OCI-LY1 (cell line): ENCODE results near the gene RNPS1.

ENCODE experiments used
- H2AFZ ChIP-seq: fragments of 200-600 bp; sonication (generic), shearing (Covaris generic); 2 replicates; pipeline ENCODE4 v1.6.0; 2014; ENCODE audit warnings: antibody characterized with exemption, mild to moderate bottlenecking, low read length
- H3F3A ChIP-seq: fragments of 200-600 bp; sonication (generic), shearing (Covaris generic); 2 replicates; pipeline ENCODE4 v1.6.0; 2014; ENCODE audit warnings: mild to moderate bottlenecking, antibody characterized with exemption, low read length, moderate library complexity; ENCODE audit not compliant: insufficient read depth
- H3K27ac ChIP-seq: fragments of 200-600 bp; sonication (generic); 2 replicates; pipeline ENCODE4 v1.5.1; 2014; ENCODE audit warnings: low read length, mixed run types, mild to moderate bottlenecking, low read depth; ENCODE audit not compliant: poor library complexity, severe bottlenecking
- H3K27me3 ChIP-seq: fragments of 200-600 bp; sonication (generic); 2 replicates; pipeline ENCODE4 v1.6.0; 2014; ENCODE audit warnings: antibody characterized with exemption, mild to moderate bottlenecking, low read length, moderate library complexity; ENCODE audit not compliant: insufficient read depth
- H3K36me3 ChIP-seq: fragments of 200-600 bp; sonication (generic); 2 replicates; pipeline ENCODE4 v1.6.1; 2014; ENCODE audit warnings: mild to moderate bottlenecking, antibody characterized with exemption, low read length, moderate library complexity, mixed read lengths; ENCODE audit not compliant: insufficient read depth
- H3K4me1 ChIP-seq: fragments of 200-600 bp; sonication (generic); 2 replicates; pipeline ENCODE4 v1.5.1; 2014; ENCODE audit warnings: mild to moderate bottlenecking, low read length, moderate library complexity; ENCODE audit not compliant: insufficient read depth, severe bottlenecking
- H3K4me2 ChIP-seq: fragments of 200-600 bp; sonication (generic), shearing (Covaris generic); 2 replicates; pipeline ENCODE4 v1.6.1; 2014; ENCODE audit warnings: low read length
- H3K4me3 ChIP-seq: fragments of 200-600 bp; sonication (generic); 2 replicates; pipeline ENCODE4 v1.5.1; 2014; ENCODE audit warnings: low read length, low read depth, mild to moderate bottlenecking, mixed read lengths; ENCODE audit not compliant: poor library complexity, severe bottlenecking
- H3K79me2 ChIP-seq: fragments of 200-600 bp; shearing (Covaris generic); 2 replicates; pipeline ENCODE4 v1.6.1; 2016; ENCODE audit warnings: mixed run types, low read length, mixed read lengths; ENCODE audit not compliant: insufficient read depth
- H3K9ac ChIP-seq: fragments of 200-600 bp; sonication (generic), shearing (Covaris generic); 2 replicates; pipeline ENCODE4 v1.6.1; 2014; ENCODE audit warnings: mild to moderate bottlenecking, low read length, mixed read lengths
- H3K9me2 ChIP-seq: fragments of 200-600 bp; sonication (generic), shearing (Covaris generic); 2 replicates; pipeline ENCODE4 v1.6.1; 2014; ENCODE audit warnings: low read depth, mild to moderate bottlenecking, low read length, mixed read lengths
- H3K9me3 ChIP-seq: fragments of 200-600 bp; shearing (Covaris generic); 2 replicates; pipeline ENCODE4 v1.6.1; 2014; ENCODE audit warnings: low read length, mixed read lengths
- H4K20me1 ChIP-seq: fragments of 200-600 bp; sonication (generic), shearing (Covaris generic); 2 replicates; pipeline ENCODE4 v1.6.0; 2016; ENCODE audit warnings: mild to moderate bottlenecking, low read length; ENCODE audit not compliant: insufficient read depth
- CTCF ChIP-seq: fragments of 200-600 bp; sonication (generic), shearing (Covaris generic); IDR thresholded peaks from 2 replicates; pipeline ENCODE4 v1.5.1; 2017; ENCODE audit warnings: mild to moderate bottlenecking, antibody characterized with exemption, low read length, moderate library complexity, mixed read lengths
- EZH2 ChIP-seq: fragments of 200-600 bp; sonication (generic), shearing (Covaris generic); IDR thresholded peaks from 2 replicates; pipeline ENCODE4 v1.8.0; 2017; ENCODE audit warnings: borderline replicate concordance, mixed run types, mild to moderate bottlenecking, antibody characterized with exemption, low read length, moderate library complexity, mixed read lengths

Gene RNPS1

GRCh38 chr16:2237102-2237482 lies 30.8 kb downstream of the RNPS1 start:
- Histone ChIP-seq H2AFZ (no peak overlapping the region), H3K79me2 (no peaks in the 10 kb centered on the region), H3K4me3 (no peak overlapping the region), H3K9ac (no peak overlapping the region), H3K9me2 (no peaks in the 10 kb centered on the region), H3K27me3 (no peaks in the 10 kb centered on the region), H3K27ac (no peak overlapping the region), H3K4me1 (no peaks in the 10 kb centered on the region), H4K20me1 (no peaks in the 10 kb centered on the region), H3K9me3 (no peaks in the 10 kb centered on the region), H3K36me3 (peaks cover 71% of the 10 kb centered on the region), H3F3A (0 out of 2 replicates have a peak, but pooled peaks cover 3% of the 10 kb centered on the region), H3K4me2 (no peak overlapping the region)
- TF ChIP-seq EZH2 (no peak), CTCF (no peak)

GRCh38 chr16:2236337-2237101 lies 31.4 kb downstream of the RNPS1 start, which contains the start of gene DNASE1L2:
Gene DNASE1L2 (plus strand): TSS chr16:2236444. CDS start chr16:2236817, 373 bp downstream.
- no peak within 1 kb of the TSS for H3K27ac ChIP-seq
- no peak for TF ChIP-seq EZH2
- TF ChIP-seq CTCF = no peak
- no peak within 1 kb of the TSS for H2AFZ ChIP-seq
- H3K9me2 ChIP-seq = no peaks in the 10 kb centered on the region
- no peak within 1 kb of the TSS for H3K9ac ChIP-seq
- 0 out of 2 replicates have a peak, but pooled peaks cover 3% of the 10 kb centered on the region for H3F3A ChIP-seq
- H3K27me3 ChIP-seq = no peaks in the 10 kb centered on the region
- H3K4me3 ChIP-seq = no peak within 1 kb of the TSS
- H3K9me3 ChIP-seq = no peaks in the 10 kb centered on the region
- no peaks in the 10 kb centered on the region for H4K20me1 ChIP-seq
- H3K4me2 ChIP-seq = no peak within 1 kb of the TSS
- no peaks in the 10 kb centered on the region for H3K4me1 ChIP-seq
- peaks cover 76% of the 10 kb centered on the region for H3K36me3 ChIP-seq
- H3K79me2 ChIP-seq = no peaks in the 10 kb centered on the region

GRCh38 chr16:2235695-2236336 lies 32.1 kb downstream of the RNPS1 start:
- no peaks in the 10 kb centered on the region for H3K4me1 ChIP-seq
- H3K4me2 ChIP-seq = no peak overlapping the region
- TF ChIP-seq EZH2 (no peak), CTCF (no peak)
- H3F3A ChIP-seq = 0 out of 2 replicates have a peak, but pooled peaks cover 3% of the 10 kb centered on the region
- peaks cover 83% of the 10 kb centered on the region for H3K36me3 ChIP-seq
- H4K20me1 ChIP-seq = no peaks in the 10 kb centered on the region
- H3K27ac ChIP-seq = no peak overlapping the region
- H3K9me3 ChIP-seq = no peaks in the 10 kb centered on the region
- no peak overlapping the region for H3K9ac ChIP-seq
- H3K79me2 ChIP-seq = no peaks in the 10 kb centered on the region
- no peaks in the 10 kb centered on the region for H3K27me3 ChIP-seq
- H2AFZ ChIP-seq = no peak overlapping the region
- no peak overlapping the region for H3K4me3 ChIP-seq
- no peaks in the 10 kb centered on the region for H3K9me2 ChIP-seq
